ENCODE measurements around the gene TNKS2. TPM values are rescaled to one million over a fixed set of nuclear protein-coding genes. Genes with fewer than 3 reads are reported as not detected.
"Not testable (repeated sequence)": the region's sequence is repeated elsewhere in the genome, so short reads cannot be mapped to it uniquely, and the experiment has no call there.

The TNKS2 gene
- 10 to 100 TPM; 48.0 to 78.2 (median 63.1) TPM for total RNA-seq
- 10 to 100 TPM; 12.4 to 20.9 (median 13.1) TPM for polyA plus RNA-seq
- long read RNA-seq, donor 1, full-length matches to known transcripts = 5 of 177 reads
- long read RNA-seq, donor 1, partial matches to known transcripts = 172 of 177 reads
- long read RNA-seq, donor 1, other reads (novel, unspliced or antisense) = 0 of 177 reads
- long read RNA-seq, donor 2, full-length matches to known transcripts = 7 of 18 reads
- long read RNA-seq, donor 2, partial matches to known transcripts = 11 of 18 reads
- long read RNA-seq, donor 2, other reads (novel, unspliced or antisense) = 0 of 18 reads

DNA sequence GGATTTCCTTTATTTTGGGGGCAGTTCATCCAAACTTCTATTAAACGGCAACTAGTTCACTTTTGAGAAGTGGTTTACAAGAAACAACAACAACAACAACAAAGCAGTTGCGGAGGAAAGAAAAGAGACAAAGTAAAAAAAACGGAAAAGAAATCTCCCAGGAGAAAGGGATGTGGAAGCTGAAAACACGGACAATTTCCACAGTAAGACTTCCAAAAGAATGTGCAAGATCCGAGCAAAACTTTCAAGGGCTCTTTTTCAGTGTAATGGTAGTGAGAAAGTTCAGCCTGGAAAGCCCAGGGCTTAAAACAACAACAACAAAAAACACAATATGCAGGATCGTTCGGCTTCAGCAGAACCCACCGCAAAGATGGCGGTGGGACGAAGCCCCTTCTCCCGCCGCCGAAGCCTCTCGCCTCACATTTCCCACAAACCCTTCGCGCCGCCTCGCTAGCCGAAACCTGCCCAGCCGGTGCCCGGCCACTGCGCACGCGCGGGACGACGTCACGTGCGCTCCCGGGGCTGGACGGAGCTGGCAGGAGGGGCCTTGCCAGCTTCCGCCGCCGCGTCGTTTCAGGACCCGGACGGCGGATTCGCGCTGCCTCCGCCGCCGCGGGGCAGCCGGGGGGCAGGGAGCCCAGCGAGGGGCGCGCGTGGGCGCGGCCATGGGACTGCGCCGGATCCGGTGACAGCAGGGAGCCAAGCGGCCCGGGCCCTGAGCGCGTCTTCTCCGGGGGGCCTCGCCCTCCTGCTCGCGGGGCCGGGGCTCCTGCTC is at the start of gene TNKS2:
Gene TNKS2, plus strand, starts transcription at position 553 of the 775 bp plus-strand sequence. CDS start 265 bp downstream, outside the sequence.
- DNase-seq = peak; percentile 98
- Histone ChIP-seq H3K27ac (peak within 1 kb of the TSS; percentile 95 to 100 (median 98)), H3K4me3 (peak within 1 kb of the TSS; percentile 64 to 93 (median 78)), H3K27me3 (replicated peaks in 1 of 7) (no peaks in the 10 kb centered on the region), H3K4me1 (peaks cover 30 to 66% (median 55%) of the 10 kb centered on the region in 6 donors), H3K36me3 (peaks cover 0 to 20% (median 0%) of the 10 kb centered on the region in 6 donors), H3K9me3 (no peaks in the 10 kb centered on the region)
- TF ChIP-seq, protein P1, sequence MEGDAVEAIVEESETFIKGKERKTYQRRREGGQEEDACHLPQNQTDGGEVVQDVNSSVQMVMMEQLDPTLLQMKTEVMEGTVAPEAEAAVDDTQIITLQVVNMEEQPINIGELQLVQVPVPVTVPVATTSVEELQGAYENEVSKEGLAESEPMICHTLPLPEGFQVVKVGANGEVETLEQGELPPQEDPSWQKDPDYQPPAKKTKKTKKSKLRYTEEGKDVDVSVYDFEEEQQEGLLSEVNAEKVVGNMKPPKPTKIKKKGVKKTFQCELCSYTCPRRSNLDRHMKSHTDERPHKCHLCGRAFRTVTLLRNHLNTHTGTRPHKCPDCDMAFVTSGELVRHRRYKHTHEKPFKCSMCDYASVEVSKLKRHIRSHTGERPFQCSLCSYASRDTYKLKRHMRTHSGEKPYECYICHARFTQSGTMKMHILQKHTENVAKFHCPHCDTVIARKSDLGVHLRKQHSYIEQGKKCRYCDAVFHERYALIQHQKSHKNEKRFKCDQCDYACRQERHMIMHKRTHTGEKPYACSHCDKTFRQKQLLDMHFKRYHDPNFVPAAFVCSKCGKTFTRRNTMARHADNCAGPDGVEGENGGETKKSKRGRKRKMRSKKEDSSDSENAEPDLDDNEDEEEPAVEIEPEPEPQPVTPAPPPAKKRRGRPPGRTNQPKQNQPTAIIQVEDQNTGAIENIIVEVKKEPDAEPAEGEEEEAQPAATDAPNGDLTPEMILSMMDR (IDR thresholded peaks at IDR 0.05 in 8 of 11, conservative IDR thresholded peaks at IDR 0.05 in 3 of 11) = peak in 2 of 11 experiments; percentile 7 to 30
- TF ChIP-seq POLR2A (IDR thresholded peaks at IDR 0.05) (peak in 2 of 3 donors; percentile 30 to 88), POLR2AphosphoS5 (IDR thresholded peaks at IDR 0.05) (peak; percentile 95 to 99 (median 97))
- WGBS, 5 donors = 0 to 1% (median 1%) methylated on average over 31 to 64 of the region's 64 CpGs
- intact Hi-C loops (cut with DNase I; ENCODE audit: low total_unique reads) = no loop called here

DNA sequence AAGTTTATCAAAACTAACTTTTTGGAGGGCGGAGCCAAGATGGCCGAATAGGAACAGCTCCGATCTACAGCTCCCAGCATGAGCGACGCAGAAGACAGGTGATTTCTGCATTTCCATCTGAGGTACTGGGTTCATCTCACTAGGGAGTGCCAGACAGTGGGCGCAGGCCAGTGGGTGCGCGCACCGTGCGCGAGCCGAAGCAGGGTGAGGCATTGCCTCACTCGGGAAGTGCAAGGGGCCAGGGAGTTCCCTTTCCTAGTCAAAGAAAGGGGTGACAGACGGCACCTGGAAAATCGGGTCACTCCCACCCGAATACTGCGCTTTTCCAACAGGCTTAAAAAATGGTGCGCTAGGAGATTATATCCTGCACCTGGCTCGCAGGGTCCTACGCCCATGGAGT is 48.6 kb upstream of the TNKS2 start:
- H3K27ac ChIP-seq; H3K4me1 ChIP-seq; H3K36me3 ChIP-seq; DNase-seq; intact Hi-C loops (cut with DNase I; ENCODE audit: low total_unique reads); H3K4me3 ChIP-seq: not testable (repeated sequence)
- WGBS, 5 donors = 91 to 97% (median 94%) methylated on average over 15 to 20 of the region's 20 CpGs
- H3K9me3 ChIP-seq = peaks cover 0 to 18% (median 2%) of the 10 kb centered on the region in 8 donors
- peaks cover 0 to 12% (median 0%) of the 10 kb centered on the region in 7 donors for H3K27me3 ChIP-seq (replicated peaks in 1 of 7)

DNA sequence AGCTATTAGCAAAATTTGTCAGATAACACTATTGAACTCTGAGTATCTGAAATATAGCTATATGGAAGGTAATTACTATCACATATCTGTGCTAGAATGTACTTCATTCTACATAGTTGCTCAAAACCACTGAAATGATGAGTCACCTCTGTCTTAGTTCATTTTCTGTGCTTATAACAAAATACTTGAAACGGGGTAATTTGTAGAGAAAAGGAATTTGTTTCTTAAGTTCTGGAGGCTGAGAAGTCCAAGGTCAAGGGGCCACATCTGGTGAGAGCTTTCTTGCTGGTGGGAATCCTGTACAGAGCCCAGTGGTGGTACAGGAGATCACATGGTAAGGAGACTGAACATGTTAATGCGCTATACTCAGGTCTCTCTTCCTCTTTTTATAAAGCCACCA is 41.9 kb upstream of the TNKS2 start:
- Histone ChIP-seq H3K27me3 (replicated peaks in 1 of 7) (no peaks in the 10 kb centered on the region), H3K4me1 (no peaks in the 10 kb centered on the region), H3K27ac (no peak overlapping the region), H3K4me3 (no peak overlapping the region), H3K9me3 (no peaks in the 10 kb centered on the region), H3K36me3 (no peaks in the 10 kb centered on the region)
- intact Hi-C loops (cut with DNase I; ENCODE audit: low total_unique reads) = loop anchor here (5.0 kb wide), 1 partner anchor 161 kb away; no protein-coding TSS in a partner anchor
- no peak for DNase-seq
- no peak for TF ChIP-seq POLR2AphosphoS5 (IDR thresholded peaks at IDR 0.05)
- TF ChIP-seq, protein P1 (IDR thresholded peaks at IDR 0.05 in 8 of 11, conservative IDR thresholded peaks at IDR 0.05 in 3 of 11) = no peak
- no peak for TF ChIP-seq POLR2A (IDR thresholded peaks at IDR 0.05)
- WGBS, 5 donors = 38 to 65% (median 44%) methylated on average over 2 of the region's 2 CpGs

DNA sequence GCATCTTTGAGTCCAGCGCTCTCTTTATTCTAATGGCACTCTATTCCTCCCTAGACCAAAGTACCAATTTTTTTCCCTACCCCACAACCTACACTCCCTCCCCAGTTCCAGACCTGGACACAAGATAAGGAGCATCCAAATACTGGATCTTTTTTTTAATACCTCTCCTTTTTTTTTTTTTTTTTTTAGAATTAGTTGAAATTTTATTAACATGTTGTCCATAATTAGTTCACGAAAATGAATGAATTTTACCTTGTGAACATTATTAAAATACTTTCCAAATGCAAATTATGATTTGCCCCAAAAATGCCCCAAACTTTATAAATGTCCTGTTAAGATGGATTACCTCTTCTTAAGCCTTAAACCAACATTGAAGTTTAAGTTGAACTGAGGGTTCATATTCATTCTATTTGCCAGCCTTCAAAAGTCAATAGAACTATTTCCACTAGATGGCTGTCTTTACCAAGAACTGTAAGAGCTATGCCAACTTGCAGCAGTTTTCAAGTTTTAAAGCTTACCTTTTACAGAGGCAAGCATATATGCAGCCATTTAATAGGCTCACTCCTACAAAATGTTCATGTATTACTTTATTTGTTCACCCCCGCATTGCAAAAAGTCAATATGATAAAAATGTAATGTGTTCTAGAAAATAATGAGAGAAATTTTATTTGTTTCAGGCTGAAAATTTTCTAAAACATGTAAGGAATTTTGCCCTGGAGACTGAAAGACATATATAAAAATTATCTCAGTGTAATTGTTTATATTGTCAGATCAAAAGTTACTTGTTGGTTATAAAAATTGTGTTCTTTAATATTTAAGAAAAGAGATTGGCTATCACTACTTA is 39.7 kb upstream of the TNKS2 start:
- Histone ChIP-seq H3K27ac (no peak overlapping the region), H3K36me3 (no peaks in the 10 kb centered on the region), H3K27me3 (replicated peaks in 1 of 7) (no peaks in the 10 kb centered on the region), H3K4me1 (no peaks in the 10 kb centered on the region), H3K9me3 (no peaks in the 10 kb centered on the region), H3K4me3 (no peak overlapping the region)
- DNase-seq = no peak
- intact Hi-C loops (cut with DNase I; ENCODE audit: low total_unique reads) = loop anchor here (5.0 kb wide), 1 partner anchor 159 kb away; no protein-coding TSS in a partner anchor
- TF ChIP-seq, protein P1 (IDR thresholded peaks at IDR 0.05 in 8 of 11, conservative IDR thresholded peaks at IDR 0.05 in 3 of 11) = peak in 10 of 11 experiments; percentile 13 to 61 (median 48)
- TF ChIP-seq POLR2AphosphoS5 (IDR thresholded peaks at IDR 0.05) (no peak), POLR2A (IDR thresholded peaks at IDR 0.05) (no peak)
- 53 to 69% (median 60%) methylated on average over 3 of the region's 3 CpGs for WGBS, 5 donors
